Muscle layer of duodenum (tissue), 2 donors: Measurements from ENCODE around the gene MARK4.
A peak's percentile ranks its signal among the peaks of the same experiment; 100 is the strongest.

Experiments
- H3K27ac ChIP-seq: one replicate; pipeline ENCODE4 v1.7.0; 2013; ENCODE audit warnings: mild to moderate bottlenecking, low read length
- H3K27me3 ChIP-seq: one replicate; pipeline ENCODE4 v1.7.0; 2013; ENCODE audit warnings: low read depth, mild to moderate bottlenecking, control low read depth, low read length
- H3K36me3 ChIP-seq, 2 donors: one replicate each; pipeline ENCODE4 v1.7.0; 2013; ENCODE audit warnings: low read length in 2 of 2, control low read depth in 1 of 2, mild to moderate bottlenecking in 1 of 2; ENCODE audit not compliant: insufficient read depth in 2 of 2, control insufficient read depth in 1 of 2
- H3K4me1 ChIP-seq, 2 donors: one replicate each; pipeline ENCODE4 v1.7.0; 2013; ENCODE audit warnings: low read length in 2 of 2, mild to moderate bottlenecking in 2 of 2, control low read depth in 1 of 2, moderate library complexity in 1 of 2; ENCODE audit not compliant: insufficient read depth in 2 of 2, control insufficient read depth in 1 of 2
- H3K4me3 ChIP-seq, 2 donors: one replicate each; pipeline ENCODE4 v1.7.0; 2013; ENCODE audit warnings: low read length in 2 of 2, low read depth in 1 of 2, mild to moderate bottlenecking in 1 of 2
- H3K9me3 ChIP-seq, 2 donors: one replicate each; pipeline ENCODE4 v1.7.0; 2013; ENCODE audit warnings: low read length in 2 of 2, control low read depth in 1 of 2, mild to moderate bottlenecking in 1 of 2; ENCODE audit not compliant: control insufficient read depth in 1 of 2
- donor health status: healthy.

Gene MARK4

DNA sequence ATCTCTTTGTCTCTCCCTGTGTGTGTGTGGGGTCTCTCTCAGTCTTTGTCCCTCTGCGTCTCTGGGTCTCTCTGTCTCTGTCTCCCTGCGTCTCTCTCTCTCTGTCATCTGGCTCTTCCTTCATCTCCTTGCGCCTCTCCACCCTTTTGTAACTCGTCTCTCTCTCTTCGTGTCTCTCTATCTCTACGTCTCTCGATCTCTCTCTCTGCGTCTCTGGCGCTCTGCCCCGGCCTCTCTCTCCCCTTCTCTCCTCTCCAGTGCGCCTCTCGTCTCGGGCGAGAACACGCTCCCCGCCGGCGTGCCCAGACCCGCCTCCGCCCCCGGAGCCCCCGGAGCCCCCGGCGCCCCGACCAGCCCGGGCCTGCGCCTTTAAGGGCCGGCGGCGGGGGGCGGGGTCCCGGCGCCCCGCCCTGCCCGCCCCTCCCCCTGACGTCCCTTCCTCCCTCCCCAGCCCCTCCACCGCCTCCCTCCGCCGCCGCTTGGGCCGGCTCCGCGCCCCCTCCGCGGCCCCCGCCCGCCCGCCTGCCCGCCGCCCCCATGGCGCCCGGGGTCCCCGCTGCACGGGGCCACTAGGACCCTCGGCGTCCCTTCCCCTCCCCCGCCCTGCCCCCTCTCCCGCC lies at the start of gene MARK4:
MARK4 (plus strand) TSS at position 440 of the 620 bp plus-strand sequence. CDS start 318 bp downstream, outside the sequence.
- H3K27ac ChIP-seq = peak within 1 kb of the TSS; percentile 60
- no peaks in the 10 kb centered on the region for H3K9me3 ChIP-seq

DNA sequence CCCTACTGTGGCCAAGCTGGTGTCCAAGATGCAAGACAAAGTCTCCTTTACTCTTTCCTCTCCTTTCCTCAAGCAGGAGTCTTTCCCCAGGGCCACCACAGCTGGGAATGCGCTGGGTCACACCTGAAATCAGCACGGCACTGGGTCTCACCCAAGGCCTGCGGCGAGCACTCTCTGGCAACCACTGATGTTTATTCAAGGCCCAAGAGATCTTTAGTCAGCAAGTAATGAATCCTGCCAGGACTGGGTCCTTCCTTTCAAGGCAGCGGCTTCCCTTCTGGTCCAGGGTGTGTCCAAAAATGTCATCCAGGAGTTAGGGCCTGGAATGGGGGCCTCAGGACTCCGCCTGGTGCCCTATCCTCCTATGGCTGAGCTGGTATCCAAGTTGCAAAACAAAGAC lies 48.4 kb upstream of the MARK4 start:
- no peak overlapping the region for H3K4me3 ChIP-seq
- H3K9me3 ChIP-seq = no peaks in the 10 kb centered on the region
- no peak overlapping the region for H3K27ac ChIP-seq
- no peaks in the 10 kb centered on the region for H3K27me3 ChIP-seq
- H3K4me1 ChIP-seq = no peaks in the 10 kb centered on the region
- H3K36me3 ChIP-seq = no peaks in the 10 kb centered on the region

More for the DNA sequence above, at the start of gene MARK4:
- H3K27me3 ChIP-seq = no peaks in the 10 kb centered on the region
- peaks cover 11 to 49% of the 10 kb centered on the region in 2 donors for H3K4me1 ChIP-seq
- H3K4me3 ChIP-seq = peak within 1 kb of the TSS; percentile 88 to 93
- H3K36me3 ChIP-seq = no peaks in the 10 kb centered on the region

DNA sequence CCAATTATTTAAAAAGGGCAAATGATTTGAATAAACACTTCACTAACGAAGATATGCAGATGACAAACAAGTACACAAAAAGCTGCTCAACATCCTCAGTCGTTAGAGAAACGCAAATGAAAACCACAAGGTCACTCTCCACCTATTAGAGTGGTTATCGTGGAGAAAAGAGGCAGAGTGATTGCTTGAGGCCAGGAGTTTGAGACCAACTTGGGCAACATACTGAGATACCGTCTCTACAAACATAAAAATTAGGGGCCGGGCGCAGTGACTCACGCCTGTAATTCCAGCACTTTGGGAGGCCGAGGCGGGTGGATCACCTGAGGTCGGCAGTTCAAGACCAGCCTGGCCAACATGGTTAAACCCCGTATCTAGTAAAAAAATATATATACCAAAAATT lies 45.3 kb upstream of the MARK4 start:
- H3K36me3 ChIP-seq = no peaks in the 10 kb centered on the region
- H3K4me3 ChIP-seq = no peak overlapping the region
- no peak overlapping the region for H3K27ac ChIP-seq
- no peaks in the 10 kb centered on the region for H3K9me3 ChIP-seq
- no peaks in the 10 kb centered on the region for H3K27me3 ChIP-seq
- H3K4me1 ChIP-seq = no peaks in the 10 kb centered on the region

DNA sequence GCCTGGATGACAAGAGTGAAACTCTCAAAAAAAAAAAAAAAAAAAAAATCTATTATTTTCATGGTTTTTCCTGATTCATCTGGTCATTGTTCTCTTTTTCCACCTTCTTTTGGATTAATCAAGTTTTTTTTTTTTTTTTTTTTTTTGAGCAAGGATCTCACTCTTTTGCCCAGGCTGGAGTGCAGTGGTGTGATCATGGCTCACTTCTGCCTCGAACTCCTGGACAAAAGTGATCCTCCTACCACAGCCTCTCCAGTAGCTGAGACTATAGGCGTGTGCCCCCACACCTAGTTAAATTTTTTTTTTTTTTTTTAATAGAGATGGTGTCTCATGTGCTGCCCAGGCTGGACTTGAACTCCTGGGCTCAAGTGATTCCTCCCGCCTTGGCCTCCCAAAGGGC lies 44.7 kb upstream of the MARK4 start:
- no peak overlapping the region for H3K4me3 ChIP-seq
- H3K9me3 ChIP-seq = no peaks in the 10 kb centered on the region
- H3K27ac ChIP-seq = no peak overlapping the region

DNA sequence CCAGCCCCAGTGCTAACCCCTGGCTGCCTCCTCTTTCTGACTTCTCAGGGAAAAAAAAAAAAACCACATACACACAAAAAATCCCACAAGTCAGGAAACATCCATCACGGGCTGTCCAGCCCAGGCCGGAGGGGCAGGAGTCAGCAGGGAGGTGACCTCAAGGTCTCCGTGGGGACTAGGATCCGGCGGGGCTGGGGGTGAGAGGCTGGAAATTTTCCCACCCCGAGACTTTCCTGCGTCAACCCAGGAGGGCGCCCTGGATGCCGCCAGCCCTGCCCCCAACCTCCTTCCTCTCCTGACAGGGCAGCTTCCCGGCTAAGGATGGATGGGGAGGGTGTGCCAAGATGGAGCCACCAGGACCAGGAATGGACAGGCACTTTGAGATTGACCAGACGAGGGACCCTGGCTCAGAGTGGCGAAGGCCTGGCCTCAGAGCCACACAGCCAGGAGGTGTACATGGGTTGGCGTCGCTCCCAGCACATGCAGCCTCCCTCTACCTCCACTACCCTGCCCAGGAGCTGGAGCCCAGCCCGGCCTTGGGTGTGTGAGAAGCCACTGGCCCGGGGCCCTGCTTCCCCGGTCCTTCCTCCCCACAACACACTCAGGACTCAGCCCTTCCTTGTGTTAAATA lies 39.2 kb upstream of the MARK4 start:
- Histone ChIP-seq H3K9me3 (no peaks in the 10 kb centered on the region), H3K4me3 (no peak overlapping the region), H3K4me1 (peaks cover 0 to 13% of the 10 kb centered on the region in 2 donors), H3K27ac (no peak overlapping the region), H3K27me3 (peaks cover 20% of the 10 kb centered on the region), H3K36me3 (no peaks in the 10 kb centered on the region)

More for the DNA sequence above, 44.7 kb upstream of the MARK4 start:
- H3K36me3 ChIP-seq = no peaks in the 10 kb centered on the region
- H3K27me3 ChIP-seq = no peaks in the 10 kb centered on the region
- H3K4me1 ChIP-seq = no peaks in the 10 kb centered on the region

DNA sequence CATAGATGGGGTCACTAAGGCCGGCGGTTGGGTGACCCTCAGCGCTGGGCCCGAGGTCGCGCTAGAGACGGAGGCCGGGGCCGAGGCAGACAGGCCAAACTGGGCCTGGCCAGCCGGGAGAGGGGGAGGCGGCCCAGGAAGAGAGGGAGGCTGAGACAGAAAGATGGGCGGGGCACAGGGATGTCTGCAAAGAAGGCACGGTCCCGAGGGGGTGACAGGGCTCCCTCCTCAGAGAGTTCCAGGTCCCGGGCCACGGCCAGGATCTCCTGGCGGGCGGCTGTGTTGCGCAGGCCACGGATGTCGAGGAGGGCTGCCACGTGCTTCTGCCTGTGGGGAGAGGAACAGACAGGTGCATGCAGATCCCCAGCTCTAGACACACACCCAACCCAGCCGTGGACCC lies 38.0 kb upstream of the MARK4 start:
- H3K27ac ChIP-seq = no peak overlapping the region
- peaks cover 30% of the 10 kb centered on the region for H3K27me3 ChIP-seq
- H3K36me3 ChIP-seq = no peaks in the 10 kb centered on the region

DNA sequence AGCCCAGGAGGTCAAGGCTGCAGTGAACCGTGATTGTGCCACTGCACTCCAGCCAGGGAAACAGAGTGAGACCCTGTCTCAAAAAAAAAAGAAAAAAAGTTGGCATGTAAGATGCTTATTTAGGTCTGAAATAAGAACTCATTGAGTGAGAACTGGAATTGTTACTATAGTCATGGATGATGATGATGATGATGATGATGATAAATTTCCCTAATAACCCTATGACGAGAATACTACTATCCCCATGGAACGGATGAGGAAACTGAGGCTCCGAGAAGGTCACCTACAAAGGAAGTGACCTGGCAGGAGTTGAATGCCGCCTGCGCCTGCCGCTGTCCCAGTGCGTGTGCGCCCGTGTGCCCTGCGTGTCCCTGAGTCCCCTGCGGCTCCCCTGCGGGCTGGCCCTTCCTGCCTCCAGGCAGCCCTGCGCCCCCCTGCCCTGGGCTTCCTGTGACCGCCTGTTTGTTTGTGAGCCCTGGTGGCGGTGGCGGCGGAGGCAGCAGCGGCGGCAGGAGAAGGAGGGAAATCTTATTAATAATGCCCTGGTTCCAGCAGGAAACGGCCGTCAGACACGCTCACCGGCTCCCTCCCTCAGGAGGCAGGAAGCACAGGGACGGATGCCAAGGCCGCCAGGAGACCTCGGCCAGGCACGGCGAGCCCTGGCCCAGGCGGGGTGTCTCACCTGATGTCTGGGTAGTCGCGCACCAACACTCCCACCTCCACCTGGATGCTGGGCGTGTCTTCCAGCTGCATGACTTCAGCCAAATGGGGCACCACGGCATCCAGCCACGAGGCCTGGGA lies 35.5 kb upstream of the MARK4 start:
- Histone ChIP-seq H3K36me3 (no peaks in the 10 kb centered on the region), H3K4me1 (peaks cover 0 to 21% of the 10 kb centered on the region in 2 donors), H3K4me3 (no peak overlapping the region), H3K27ac (no peak overlapping the region), H3K27me3 (peaks cover 30% of the 10 kb centered on the region), H3K9me3 (no peaks in the 10 kb centered on the region)

More for the DNA sequence above, 38.0 kb upstream of the MARK4 start:
- Histone ChIP-seq H3K4me1 (peaks cover 0 to 21% of the 10 kb centered on the region in 2 donors), H3K9me3 (no peaks in the 10 kb centered on the region), H3K4me3 (no peak overlapping the region)

DNA sequence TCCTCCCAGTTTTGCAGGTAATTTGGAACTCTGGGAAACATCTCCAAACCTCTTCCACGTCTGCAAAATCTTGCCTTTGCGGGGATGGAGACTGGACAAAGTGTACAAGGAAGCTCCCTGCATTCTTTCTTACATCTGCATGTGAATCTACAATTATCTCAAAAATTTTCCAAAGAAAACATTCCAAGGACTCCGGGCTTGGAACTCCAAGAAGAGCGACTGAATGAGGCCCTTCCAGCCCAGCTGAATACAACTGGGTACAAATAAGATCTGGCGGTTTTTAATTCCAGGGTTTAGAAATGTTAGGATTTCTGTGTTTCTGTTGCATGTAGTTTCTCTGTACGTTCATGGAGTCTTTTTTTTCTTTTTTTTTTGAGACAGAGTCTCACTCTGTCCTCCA lies 34.4 kb upstream of the MARK4 start:
- H3K27me3 ChIP-seq = peaks cover 30% of the 10 kb centered on the region
- peaks cover 0 to 20% of the 10 kb centered on the region in 2 donors for H3K4me1 ChIP-seq
- no peak overlapping the region for H3K27ac ChIP-seq
- no peak overlapping the region for H3K4me3 ChIP-seq
- no peaks in the 10 kb centered on the region for H3K9me3 ChIP-seq
- H3K36me3 ChIP-seq = no peaks in the 10 kb centered on the region

DNA sequence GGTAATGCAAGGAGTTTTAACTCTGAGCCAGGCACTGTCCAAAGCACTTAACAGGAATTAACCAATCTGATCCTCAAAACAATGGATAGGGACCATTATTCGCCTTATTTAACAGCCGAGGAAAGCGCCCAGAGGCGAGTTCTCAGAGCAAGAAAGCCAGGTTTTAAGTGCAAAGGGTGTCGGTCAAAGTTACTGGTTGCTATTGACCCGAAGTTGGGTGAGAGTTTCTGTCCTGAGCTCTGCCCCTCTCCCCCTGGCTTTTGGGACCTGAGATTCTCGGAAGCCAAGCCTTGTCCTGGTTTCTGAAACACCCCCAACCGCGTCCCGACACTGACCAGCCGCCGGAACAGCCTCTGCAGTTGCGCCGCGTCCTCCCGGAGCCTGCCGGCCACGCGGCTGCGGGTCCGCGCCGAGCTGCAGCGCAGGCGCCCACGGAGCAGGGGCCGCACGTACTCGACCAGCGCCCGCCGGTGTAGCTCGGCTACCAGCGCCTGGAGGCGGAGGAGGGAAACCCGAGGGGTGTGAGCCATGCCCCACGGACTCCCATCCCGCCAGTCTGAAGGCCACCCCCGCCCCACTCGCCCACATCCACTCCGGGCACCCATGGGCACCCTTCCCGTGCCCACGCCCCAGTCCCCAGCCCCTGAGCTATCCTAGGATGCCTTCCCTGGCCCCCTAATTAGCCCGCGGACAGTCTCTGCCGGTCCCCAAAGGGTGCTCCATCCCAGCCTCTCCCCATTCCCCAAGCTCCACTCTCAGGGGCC lies 33.7 kb upstream of the MARK4 start:
- H3K27ac ChIP-seq = no peak overlapping the region
- peaks cover 0 to 13% of the 10 kb centered on the region in 2 donors for H3K4me1 ChIP-seq
- H3K27me3 ChIP-seq = peaks cover 30% of the 10 kb centered on the region
- no peaks in the 10 kb centered on the region for H3K36me3 ChIP-seq
- H3K9me3 ChIP-seq = no peaks in the 10 kb centered on the region
- no peak overlapping the region for H3K4me3 ChIP-seq

DNA sequence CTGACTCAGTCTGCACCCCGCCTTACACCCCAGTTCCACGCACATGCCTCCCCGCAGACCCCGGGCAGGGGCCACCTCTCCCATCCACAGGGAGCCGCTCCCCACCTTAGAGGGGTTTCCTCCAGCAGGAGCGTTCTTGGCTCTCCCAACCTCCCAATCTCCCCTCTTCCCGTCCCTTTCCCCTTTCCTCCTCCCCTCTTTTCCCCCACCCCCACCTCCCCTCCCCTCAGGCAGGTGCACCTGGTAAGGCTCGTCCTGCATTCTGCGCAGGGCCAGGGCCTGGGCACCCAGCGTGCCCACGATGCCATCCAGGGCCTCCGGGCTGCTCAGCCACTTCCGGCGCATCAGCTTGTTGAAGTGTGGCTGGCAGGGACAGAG lies 33.1 kb upstream of the MARK4 start:
- Histone ChIP-seq H3K9me3 (no peaks in the 10 kb centered on the region), H3K36me3 (no peaks in the 10 kb centered on the region), H3K4me3 (no peak overlapping the region), H3K4me1 (peaks cover 0 to 13% of the 10 kb centered on the region in 2 donors), H3K27ac (no peak overlapping the region), H3K27me3 (peaks cover 30% of the 10 kb centered on the region)

DNA sequence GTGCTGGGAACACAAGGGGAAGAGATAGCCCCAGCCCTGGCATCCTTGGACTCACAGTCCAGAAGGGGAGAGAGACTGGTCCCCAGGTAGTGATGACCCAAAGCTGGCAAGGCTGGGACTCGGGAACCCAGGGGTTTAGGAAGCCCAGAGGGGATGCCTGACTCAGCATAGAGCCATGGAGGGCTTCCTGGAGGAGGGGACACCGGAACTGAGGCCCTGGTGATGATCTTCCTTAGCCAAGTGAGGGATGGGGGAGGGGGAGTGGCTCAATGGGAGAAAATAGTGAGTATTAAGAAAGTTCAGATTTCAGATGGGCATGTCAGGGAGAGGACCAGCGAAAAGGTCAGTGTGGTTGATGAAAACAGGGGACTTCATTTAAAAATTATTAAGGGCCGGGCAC lies 32.6 kb upstream of the MARK4 start:
- H3K27me3 ChIP-seq = peaks cover 30% of the 10 kb centered on the region
- H3K9me3 ChIP-seq = no peaks in the 10 kb centered on the region
- H3K27ac ChIP-seq = no peak overlapping the region
- no peaks in the 10 kb centered on the region for H3K36me3 ChIP-seq
- no peak overlapping the region for H3K4me3 ChIP-seq
- peaks cover 0 to 13% of the 10 kb centered on the region in 2 donors for H3K4me1 ChIP-seq
